Esophagus muscularis mucosa (tissue), 4 donors: ENCODE measurements around the gene WNT10A.

ENCODE experiments used
- CTCF ChIP-seq, 3 experiments: fragments of 200-600 bp in 2 of 3; fragments of 450-650 bp in 1 of 3; sonication (generic) in 2 of 3; IDR thresholded peaks; one replicate each; pipeline ENCODE4 v1.5.1; 2017 to 2019; ENCODE audit warnings: antibody characterized with exemption in 3 of 3, mild to moderate bottlenecking in 2 of 3, moderate library complexity in 1 of 3
- EP300 ChIP-seq: sonication (generic); formaldehyde crosslinking; IDR thresholded peaks from one replicate; pipeline ENCODE4 v1.6.1; 2017; ENCODE audit warnings: antibody characterized with exemption
- POLR2A ChIP-seq: fragments of 450-650 bp; IDR thresholded peaks from one replicate; pipeline ENCODE4 v1.6.1; 2017; ENCODE audit warnings: antibody characterized with exemption, moderate library complexity, mild to moderate bottlenecking, low read depth

DNA sequence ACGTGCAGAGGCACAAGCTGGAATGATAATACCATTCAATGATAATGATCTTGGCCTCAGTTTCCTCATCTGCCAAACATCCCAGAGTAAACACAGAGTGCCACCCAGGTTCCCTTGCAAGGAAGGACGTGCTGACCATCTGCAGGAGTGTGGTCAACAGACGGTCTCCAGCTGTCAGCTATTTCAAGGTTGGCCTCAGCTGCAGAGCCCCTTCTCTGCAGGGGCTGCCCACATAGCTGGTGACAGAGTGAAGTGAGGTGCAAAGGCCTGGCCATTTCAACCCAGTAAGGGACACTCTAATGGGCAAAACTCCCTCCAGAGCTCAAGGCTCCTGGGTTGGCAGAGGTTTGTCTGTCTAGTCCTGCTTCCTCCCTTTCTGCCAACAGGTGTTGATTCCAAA lies 29.4 kb upstream of the WNT10A start:
- TF ChIP-seq CTCF (IDR thresholded peaks at IDR 0.05) (no peak), EP300 (no peak), POLR2A (no peak)
